Stimulated activated naive CD8-positive, alpha-beta T cell treated with anti-CD3 and anti-CD28 coated beads, Interleukin-15, Interleukin-2, amounts not matched to agents 100 ng/mL and 50 ng/mL, for 24 hours (primary cell): ENCODE measurements around the gene SMCO4.

Experiments
- H3K27ac Mint-ChIP-seq: one replicate; pipeline ENCODE4 v1.8.0; 2021; ENCODE audit warnings: mild to moderate bottlenecking, mixed read lengths
- H3K27me3 Mint-ChIP-seq: one replicate; pipeline ENCODE4 v1.8.0; 2021; ENCODE audit warnings: mixed read lengths
- H3K36me3 Mint-ChIP-seq: one replicate; pipeline ENCODE4 v1.8.0; 2021; ENCODE audit warnings: low read depth, mixed read lengths
- H3K4me1 Mint-ChIP-seq: one replicate; pipeline ENCODE4 v1.8.0; 2021; ENCODE audit warnings: low read depth, mixed read lengths
- H3K4me3 Mint-ChIP-seq: one replicate; pipeline ENCODE4 v1.8.0; 2021; ENCODE audit warnings: mild to moderate bottlenecking, mixed read lengths
- H3K9me3 Mint-ChIP-seq: one replicate; pipeline ENCODE4 v1.8.0; 2021; ENCODE audit warnings: mixed read lengths

The SMCO4 gene

GRCh38 chr11:93526641-93527583, 16.3 kb downstream of the SMCO4 start:
- Mint-ChIP-seq H3K27ac (no peak overlapping the region), H3K9me3 (no peaks in the 10 kb centered on the region), H3K4me1 (peaks cover 58% of the 10 kb centered on the region), H3K36me3 (no peaks in the 10 kb centered on the region), H3K4me3 (no peak overlapping the region), H3K27me3 (no peaks in the 10 kb centered on the region)

- no peak overlapping the region for H3K4me3 Mint-ChIP-seq
- no peaks in the 10 kb centered on the region for H3K36me3 Mint-ChIP-seq
- peaks cover 55% of the 10 kb centered on the region for H3K4me1 Mint-ChIP-seq
- H3K9me3 Mint-ChIP-seq, result no peaks in the 10 kb centered on the region
- H3K27me3 Mint-ChIP-seq, result no peaks in the 10 kb centered on the region
- no peak overlapping the region for H3K27ac Mint-ChIP-seq
Measured at GRCh38 chr11:93526346-93526633, 16.9 kb downstream of the SMCO4 start.

DNA sequence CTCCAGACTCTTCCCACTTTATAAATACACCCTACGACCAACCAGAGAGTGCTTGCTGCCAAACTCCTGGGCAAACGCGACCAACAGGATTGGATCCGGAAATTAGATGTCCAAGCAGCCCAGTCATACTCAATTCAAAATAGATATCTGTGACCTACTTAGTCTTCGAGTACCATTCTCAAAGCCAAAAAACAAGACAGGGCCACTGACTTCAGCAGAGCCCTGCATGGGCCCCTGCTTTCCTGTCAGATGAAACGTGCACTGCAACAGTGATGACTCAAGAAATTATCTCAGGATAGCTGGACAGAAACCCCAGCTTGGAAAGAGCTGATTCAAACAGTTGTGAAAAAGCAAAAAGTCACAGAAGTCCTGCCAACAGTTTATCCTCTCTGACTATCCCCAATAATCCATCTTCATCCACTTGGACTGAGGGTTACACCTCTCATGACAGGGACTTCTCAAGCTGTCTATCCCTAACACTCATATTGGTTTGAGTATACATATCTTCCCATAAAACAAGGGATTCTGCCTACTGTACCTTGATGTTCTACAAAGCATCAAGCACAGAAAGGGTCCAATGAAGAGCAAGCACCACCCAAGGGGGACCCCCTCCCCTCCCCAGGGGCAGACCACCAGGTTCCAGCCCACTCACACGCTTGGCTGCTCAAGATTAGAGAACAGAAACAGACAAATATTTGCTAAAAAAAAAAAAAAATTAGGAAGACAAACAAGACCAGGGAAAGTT, 17.4 kb downstream of the SMCO4 start:
- no peaks in the 10 kb centered on the region for H3K36me3 Mint-ChIP-seq
- H3K27ac Mint-ChIP-seq, result no peak overlapping the region
- H3K27me3 Mint-ChIP-seq, result no peaks in the 10 kb centered on the region
- no peak overlapping the region for H3K4me3 Mint-ChIP-seq
- no peaks in the 10 kb centered on the region for H3K9me3 Mint-ChIP-seq
- H3K4me1 Mint-ChIP-seq, result peaks cover 55% of the 10 kb centered on the region

DNA sequence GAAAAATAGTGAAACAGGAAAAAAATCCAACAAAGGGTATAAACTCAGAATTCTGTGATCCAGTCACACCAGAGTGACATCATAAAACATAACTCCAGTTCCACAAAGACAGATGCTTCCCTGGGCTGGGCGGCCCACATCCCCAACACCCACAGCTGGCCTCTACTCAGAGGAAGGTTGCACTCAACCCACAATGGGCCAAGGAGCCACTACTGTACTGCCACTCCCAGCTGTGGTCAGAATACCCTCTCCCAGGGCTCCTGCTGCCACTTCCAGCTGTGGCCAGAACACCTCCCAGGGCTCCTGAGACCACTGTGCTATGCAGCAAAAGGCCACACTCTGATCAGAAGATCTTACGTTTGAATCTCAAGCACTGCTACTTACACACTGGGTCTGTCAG, 18.3 kb downstream of the SMCO4 start:
- Mint-ChIP-seq H3K4me1 (peaks cover 46% of the 10 kb centered on the region), H3K27me3 (no peaks in the 10 kb centered on the region), H3K27ac (no peak overlapping the region), H3K36me3 (no peaks in the 10 kb centered on the region), H3K9me3 (no peaks in the 10 kb centered on the region), H3K4me3 (no peak overlapping the region)

- Mint-ChIP-seq H3K9me3 (no peaks in the 10 kb centered on the region), H3K27ac (no peak overlapping the region)
Measured at GRCh38 chr11:93524173-93524536, 19.0 kb downstream of the SMCO4 start.

DNA sequence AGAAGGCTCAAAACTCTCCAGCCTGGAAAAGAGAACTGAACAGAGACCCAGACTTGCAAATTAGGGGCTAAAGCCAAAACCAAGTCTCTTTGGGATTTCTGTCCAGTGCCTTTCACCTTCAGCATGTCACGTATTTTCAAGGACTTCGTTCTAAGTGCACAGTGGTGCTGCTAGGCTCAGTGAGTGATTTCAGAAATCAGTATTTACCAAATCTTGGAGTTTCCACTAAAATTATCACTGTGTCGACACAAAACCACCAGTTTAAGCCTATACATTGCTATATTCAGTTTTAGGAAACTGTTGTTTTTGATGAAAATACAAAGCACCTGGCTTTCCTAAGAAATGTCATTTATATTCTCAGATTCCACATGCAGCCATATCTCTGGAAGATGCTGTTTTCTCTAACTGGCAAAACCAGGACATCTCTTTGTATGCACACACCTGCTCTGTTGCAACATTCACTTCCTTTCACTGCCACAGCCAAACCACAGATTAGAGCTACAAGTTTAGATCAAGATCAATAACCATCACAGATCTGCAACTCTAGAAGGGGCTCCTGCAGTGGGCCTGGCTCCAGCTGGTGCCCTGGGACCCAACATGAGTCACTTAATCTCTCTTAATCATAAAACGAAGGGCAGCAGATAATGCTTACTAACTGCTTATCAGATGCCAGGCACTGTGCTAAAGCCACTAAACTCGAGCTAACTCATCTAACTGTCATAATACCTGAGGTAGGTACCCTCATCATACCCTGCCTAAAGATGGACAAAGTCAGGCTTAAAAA, 22.3 kb downstream of the SMCO4 start:
- H3K9me3 Mint-ChIP-seq, result no peaks in the 10 kb centered on the region
- H3K4me3 Mint-ChIP-seq, result no peak overlapping the region
- peaks cover 27% of the 10 kb centered on the region for H3K4me1 Mint-ChIP-seq
- no peak overlapping the region for H3K27ac Mint-ChIP-seq
- H3K36me3 Mint-ChIP-seq, result no peaks in the 10 kb centered on the region
- H3K27me3 Mint-ChIP-seq, result no peaks in the 10 kb centered on the region

More at GRCh38 chr11:93524173-93524536, 19.0 kb downstream of the SMCO4 start:
- H3K4me3 Mint-ChIP-seq, result no peak overlapping the region
- peaks cover 43% of the 10 kb centered on the region for H3K4me1 Mint-ChIP-seq
- no peaks in the 10 kb centered on the region for H3K27me3 Mint-ChIP-seq
- no peaks in the 10 kb centered on the region for H3K36me3 Mint-ChIP-seq

GRCh38 chr11:93519179-93519578, 24.0 kb downstream of the SMCO4 start:
- Mint-ChIP-seq H3K36me3 (no peaks in the 10 kb centered on the region), H3K4me1 (peaks cover 15% of the 10 kb centered on the region), H3K9me3 (no peaks in the 10 kb centered on the region), H3K4me3 (no peak overlapping the region), H3K27ac (no peak overlapping the region), H3K27me3 (no peaks in the 10 kb centered on the region)

- Mint-ChIP-seq H3K27me3 (no peaks in the 10 kb centered on the region), H3K9me3 (no peaks in the 10 kb centered on the region), H3K4me1 (peaks cover 13% of the 10 kb centered on the region), H3K27ac (no peak overlapping the region), H3K4me3 (no peak overlapping the region), H3K36me3 (no peaks in the 10 kb centered on the region)
Measured at GRCh38 chr11:93518081-93518480, 25.1 kb downstream of the SMCO4 start.

DNA sequence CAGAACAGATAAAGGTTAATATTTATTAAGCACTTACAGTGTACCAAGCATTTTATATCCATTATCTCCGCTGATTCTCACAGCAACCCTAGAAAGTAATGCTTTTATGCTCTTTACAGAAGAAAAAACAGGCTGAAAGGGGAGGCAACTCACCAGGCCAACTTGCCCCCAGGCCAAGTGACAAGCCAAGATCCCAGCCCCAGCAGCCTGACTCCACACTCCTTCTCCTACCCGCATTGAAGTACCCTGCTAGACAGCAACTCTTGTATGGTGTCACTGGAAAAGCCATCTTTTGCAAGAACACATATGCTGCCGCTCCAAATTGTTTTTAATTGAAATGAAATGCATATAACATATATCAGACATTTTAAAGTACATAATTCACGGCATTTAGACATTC, 25.6 kb downstream of the SMCO4 start:
- peaks cover 10% of the 10 kb centered on the region for H3K4me1 Mint-ChIP-seq

DNA sequence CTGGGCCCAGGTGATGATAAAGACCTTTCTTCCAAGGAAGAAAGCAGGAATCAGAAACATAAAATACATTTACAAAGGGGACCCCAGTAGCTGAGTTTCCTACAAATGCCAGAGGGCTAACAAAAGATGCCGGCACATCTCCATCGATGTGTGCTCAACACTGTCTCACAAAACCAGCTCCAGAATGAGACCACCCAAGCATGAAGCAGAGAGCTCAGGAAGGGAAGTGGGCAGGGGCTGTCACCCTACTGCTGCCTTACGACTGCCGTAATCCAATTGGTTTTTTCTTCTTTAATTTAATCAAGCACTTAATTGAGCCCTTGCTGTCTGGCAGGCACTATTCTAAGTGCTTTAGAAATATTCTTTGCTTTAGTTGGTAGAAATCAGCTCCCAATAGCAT, 26.1 kb downstream of the SMCO4 start:
- no peak overlapping the region for H3K4me3 Mint-ChIP-seq
- H3K36me3 Mint-ChIP-seq, result no peaks in the 10 kb centered on the region
- no peaks in the 10 kb centered on the region for H3K27me3 Mint-ChIP-seq
- H3K27ac Mint-ChIP-seq, result no peak overlapping the region
- peaks cover 11% of the 10 kb centered on the region for H3K4me1 Mint-ChIP-seq
- no peaks in the 10 kb centered on the region for H3K9me3 Mint-ChIP-seq

More for the DNA sequence above, 25.6 kb downstream of the SMCO4 start:
- Mint-ChIP-seq H3K4me3 (no peak overlapping the region), H3K9me3 (no peaks in the 10 kb centered on the region), H3K36me3 (no peaks in the 10 kb centered on the region), H3K27ac (no peak overlapping the region), H3K27me3 (no peaks in the 10 kb centered on the region)

DNA sequence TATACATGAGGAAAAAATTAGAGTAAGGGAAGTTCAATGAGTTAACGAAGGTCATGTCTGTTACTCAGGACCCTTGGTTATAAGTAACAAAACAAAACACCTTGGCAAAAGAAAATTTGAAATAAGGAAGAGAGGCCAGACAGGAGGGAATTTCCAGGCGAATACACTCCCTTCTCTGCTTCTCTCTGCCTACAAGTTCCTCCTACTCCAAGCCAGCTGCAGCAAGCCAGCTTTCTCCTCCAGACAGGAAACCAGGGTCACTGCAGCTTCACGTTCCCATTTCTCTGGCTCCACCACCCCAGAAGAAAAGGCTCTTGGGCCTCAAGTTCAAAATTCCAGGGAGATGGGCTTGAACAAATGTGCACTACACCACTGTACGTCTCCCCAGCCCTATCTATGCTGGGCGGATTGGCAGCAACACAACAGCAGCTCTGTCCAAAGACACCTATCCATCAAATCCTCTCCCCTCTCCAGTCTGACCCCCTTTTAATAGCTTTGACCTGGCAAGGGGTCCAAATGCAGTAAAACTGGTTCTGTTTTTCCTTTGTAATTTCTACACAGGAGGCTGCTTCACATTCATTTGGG, 27.7 kb downstream of the SMCO4 start:
- no peak overlapping the region for H3K4me3 Mint-ChIP-seq
- H3K27me3 Mint-ChIP-seq, result no peaks in the 10 kb centered on the region
- H3K27ac Mint-ChIP-seq, result no peak overlapping the region
- no peaks in the 10 kb centered on the region for H3K36me3 Mint-ChIP-seq
- H3K9me3 Mint-ChIP-seq, result no peaks in the 10 kb centered on the region
- peaks cover 6% of the 10 kb centered on the region for H3K4me1 Mint-ChIP-seq

DNA sequence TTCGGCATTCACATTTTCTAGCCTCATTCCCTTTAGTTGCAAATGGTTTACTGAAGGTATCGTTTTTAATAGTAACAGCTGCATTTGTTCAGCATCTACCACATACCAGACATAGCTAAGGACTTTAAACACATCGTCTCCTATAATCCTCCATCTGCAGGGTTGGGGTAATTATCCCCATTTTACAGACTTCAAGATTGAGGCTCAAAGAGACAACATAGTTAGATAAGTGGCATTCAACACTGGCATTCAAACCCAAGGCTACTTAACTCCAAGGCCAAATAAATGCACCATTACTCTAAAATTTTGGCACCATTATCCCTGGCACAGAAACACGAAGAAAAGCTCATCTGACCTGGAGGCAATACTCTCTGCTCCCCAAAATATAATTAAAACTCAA, 28.5 kb downstream of the SMCO4 start:
- Mint-ChIP-seq H3K27me3 (no peaks in the 10 kb centered on the region), H3K4me1 (peaks cover 6% of the 10 kb centered on the region), H3K27ac (no peak overlapping the region), H3K9me3 (no peaks in the 10 kb centered on the region), H3K4me3 (no peak overlapping the region), H3K36me3 (no peaks in the 10 kb centered on the region)

- Mint-ChIP-seq H3K4me1 (peaks cover 6% of the 10 kb centered on the region), H3K27ac (no peak overlapping the region), H3K9me3 (no peaks in the 10 kb centered on the region), H3K27me3 (no peaks in the 10 kb centered on the region), H3K4me3 (no peak overlapping the region), H3K36me3 (no peaks in the 10 kb centered on the region)
Measured at GRCh38 chr11:93513772-93514171, 29.4 kb downstream of the SMCO4 start.

DNA sequence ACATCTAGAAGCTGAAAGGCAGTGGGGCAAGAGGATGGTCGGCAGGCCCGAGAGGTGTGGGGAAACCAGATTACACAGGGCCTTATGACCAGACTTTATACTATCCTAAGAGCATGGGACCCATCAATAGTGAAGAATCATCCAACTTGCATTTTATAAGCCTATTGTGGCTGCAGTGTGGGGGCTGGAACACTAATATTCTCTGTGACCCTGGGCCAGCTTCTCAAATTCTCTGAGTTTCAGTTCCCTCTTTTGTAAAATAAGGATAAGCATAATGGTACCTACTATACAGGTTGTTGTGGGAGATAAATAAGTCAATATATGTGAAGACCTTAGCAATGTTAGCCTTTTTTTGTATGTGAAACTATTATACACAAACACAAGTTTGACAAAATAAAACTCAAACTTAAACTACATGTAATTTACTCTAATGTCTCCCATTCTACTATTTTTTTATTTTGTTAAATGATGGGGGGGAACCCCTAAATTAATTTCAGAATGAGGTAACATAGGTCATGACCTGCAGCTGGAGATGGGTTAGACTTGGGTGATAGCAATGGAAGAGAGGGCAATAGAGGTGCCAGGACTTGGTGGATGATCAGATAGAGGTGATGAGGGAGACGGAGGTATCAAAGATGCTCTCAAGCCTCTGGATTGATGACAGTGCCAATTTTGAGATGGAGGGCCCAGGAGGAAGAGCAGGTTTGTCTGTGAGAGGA, 30.1 kb downstream of the SMCO4 start:
- Mint-ChIP-seq H3K27ac (no peak overlapping the region), H3K36me3 (no peaks in the 10 kb centered on the region), H3K27me3 (no peaks in the 10 kb centered on the region), H3K4me3 (no peak overlapping the region), H3K9me3 (no peaks in the 10 kb centered on the region), H3K4me1 (peaks cover 6% of the 10 kb centered on the region)
